GM12878 (cell line): ENCODE results near the gene RNF41. TPM values are rescaled to one million over a fixed set of nuclear protein-coding genes. Genes with fewer than 3 reads are reported as not detected.

Experiments
- ATAC-seq: fragments of 200-7000 bp; cut with Tn5 transposase; 3 replicates; pipeline ENCODE4 v1.9.1; 2020; ENCODE audit warnings: mild to moderate bottlenecking, moderate library complexity
- BruUV-seq: library from RNA; stranded (reverse); fragments of 400-500 nt; replicated peaks from 2 replicates; lab custom pipeline; 2021; lab: Mats Ljungman, UMichigan
- CTCF ChIA-PET: fragments of 300-600 bp; sonication (Branson Sonifier 250); formaldehyde crosslinking; extraction: SDS; loops from one replicate; lab custom pipeline; 2021; ENCODE audit warnings: inconsistent platforms; lab: Yijun Ruan, JAX
- POLR2A ChIA-PET: fragments of 350-600 bp; formaldehyde crosslinking; extraction: SDS; loops from one replicate; lab custom pipeline; 2021; ENCODE audit warnings: inconsistent platforms; lab: Charles Lee
- RAD21 ChIA-PET: fragments of 300-600 bp; sonication (Branson Sonifier 250); formaldehyde crosslinking; loops from one replicate; lab custom pipeline; 2023; ENCODE audit warnings: antibody characterized with exemption; ENCODE audit not compliant: unreplicated experiment; lab: Charles Lee
- SMC1A ChIA-PET: fragments of 300-600 bp; sonication (Branson Sonifier 250); formaldehyde crosslinking; loops from one replicate; lab custom pipeline; 2023; ENCODE audit not compliant: unreplicated experiment, uncharacterized antibody; lab: Charles Lee
- DNase-seq: peaks from one replicate; pipeline ENCODE4 v3.0.0-alpha.2; 2011; ENCODE audit warnings: low read depth, low spot score
- FAIRE-seq: peaks from 3 replicates; lab custom pipeline; 2011; peaks lifted over from hg19 to GRCh38; lab: Jason Lieb, UNC
- H2AFZ ChIP-seq: 2 replicates; pipeline ENCODE4 v1.6.0; 2011; ENCODE audit warnings: low read depth, low read length, control low read depth; ENCODE audit not compliant: control insufficient read depth
- H3K27ac ChIP-seq: 2 replicates; pipeline ENCODE4 v1.5.1; 2011; ENCODE audit warnings: control low read depth; ENCODE audit not compliant: control insufficient read depth, insufficient read depth
- H3K27me3 ChIP-seq, 2 experiments: replicated peaks in 1 of 2; 2 replicates each; pipeline versions ENCODE4 v1.6.0 to v1.6.1; 2011; ENCODE audit warnings: low read length in 1 of 2; ENCODE audit not compliant: control insufficient read depth in 2 of 2, insufficient read depth in 2 of 2
- H3K36me3 ChIP-seq, 2 experiments: 2 replicates each; pipeline ENCODE4 v1.5.1; 2011; ENCODE audit warnings: low read length in 1 of 2; ENCODE audit not compliant: control insufficient read depth in 2 of 2, insufficient read depth in 2 of 2
- H3K4me1 ChIP-seq: 2 replicates; pipeline ENCODE4 v1.6.1; 2011; ENCODE audit warnings: mild to moderate bottlenecking, low read length, moderate library complexity, mixed read lengths; ENCODE audit not compliant: control insufficient read depth, insufficient read depth
- H3K4me2 ChIP-seq: 2 replicates; pipeline ENCODE4 v1.6.0; 2011; ENCODE audit warnings: control low read depth; ENCODE audit not compliant: control insufficient read depth, insufficient read depth
- H3K4me3 ChIP-seq: fragments of 200-600 bp; sonication (generic); 2 replicates; pipeline ENCODE4 v1.5.1; 2016
- H3K79me2 ChIP-seq: 2 replicates; pipeline ENCODE4 v1.6.0; 2011; ENCODE audit warnings: low read length; ENCODE audit not compliant: control insufficient read depth, insufficient read depth
- H3K9ac ChIP-seq: 2 replicates; pipeline ENCODE4 v1.8.0; 2011; ENCODE audit warnings: low read length, control low read depth, mixed read lengths; ENCODE audit not compliant: control insufficient read depth, insufficient read depth
- H3K9me3 ChIP-seq: replicated peaks from 3 replicates; pipeline ENCODE4 v1.5.1; 2011; ENCODE audit warnings: mild to moderate bottlenecking, low read length; ENCODE audit not compliant: control insufficient read depth, insufficient read depth
- H4K20me1 ChIP-seq: 2 replicates; pipeline ENCODE4 v1.6.0; 2011; ENCODE audit not compliant: control insufficient read depth, insufficient read depth
- BACH1 ChIP-seq: fragments of 450-650 bp; IDR thresholded peaks from 2 replicates; pipeline ENCODE4 v1.6.1; 2017; ENCODE audit warnings: mild to moderate bottlenecking, borderline replicate concordance
- BCL11A ChIP-seq: IDR thresholded peaks from 2 replicates; pipeline ENCODE4 v1.6.1; 2011; ENCODE audit warnings: low read depth, low read length
- BRCA1 ChIP-seq: IDR thresholded peaks from 2 replicates; pipeline ENCODE4 v1.6.1; 2011; ENCODE audit warnings: low read depth, low read length, improper control_type of control experiment
- DPF2 ChIP-seq: fragments of 450-650 bp; IDR thresholded peaks from 2 replicates; pipeline ENCODE4 v1.6.1; 2017; ENCODE audit warnings: mild to moderate bottlenecking
- ETV6 ChIP-seq, 2 experiments: fragments of 450-650 bp in 1 of 2; IDR thresholded peaks in 1 of 2; conservative IDR thresholded peaks in 1 of 2; 2 replicates each; pipeline ENCODE4 v1.6.1; 2014; ENCODE audit warnings: antibody characterized with exemption in 1 of 2, borderline replicate concordance in 1 of 2, low read depth in 1 of 2, mild to moderate bottlenecking in 1 of 2, moderate library complexity in 1 of 2
- GATAD2B ChIP-seq: fragments of 450-650 bp; conservative IDR thresholded peaks from 2 replicates; pipeline ENCODE4 v1.6.1; 2017; ENCODE audit warnings: low read depth, mild to moderate bottlenecking, moderate library complexity
- HCFC1 ChIP-seq: fragments of 150-350 bp; IDR thresholded peaks from 2 replicates; pipeline ENCODE4 v1.6.1; 2014; ENCODE audit warnings: low read length
- HDAC2 ChIP-seq: fragments of 200-600 bp; sonication (generic); IDR thresholded peaks from 2 replicates; pipeline ENCODE4 v1.6.1; 2017
- IKZF1 ChIP-seq: fragments of 450-650 bp; conservative IDR thresholded peaks from 2 replicates; pipeline ENCODE4 v1.6.1; 2017; ENCODE audit warnings: antibody characterized with exemption, mild to moderate bottlenecking
- IKZF2 ChIP-seq, 2 experiments: fragments of 450-650 bp; IDR thresholded peaks; 2 replicates each; pipeline ENCODE4 v1.6.1; 2017; ENCODE audit warnings: mild to moderate bottlenecking in 2 of 2, moderate library complexity in 2 of 2
- JUNB ChIP-seq: IDR thresholded peaks from 2 replicates; pipeline ENCODE4 v1.6.1; 2016; ENCODE audit warnings: antibody characterized with exemption, mild to moderate bottlenecking
- MYB ChIP-seq: fragments of 150-350 bp; IDR thresholded peaks from 2 replicates; pipeline ENCODE4 v1.6.1; 2014; ENCODE audit warnings: mild to moderate bottlenecking, low read depth, low read length, borderline replicate concordance
- NR2F1 ChIP-seq: fragments of 450-650 bp; conservative IDR thresholded peaks from 2 replicates; pipeline ENCODE4 v1.6.1; 2017; ENCODE audit warnings: mild to moderate bottlenecking
- PAX5 ChIP-seq: IDR thresholded peaks from 2 replicates; pipeline ENCODE4 v1.6.1; 2011; ENCODE audit warnings: low read depth, low read length, borderline replicate concordance
- PAX8 ChIP-seq: fragments of 450-650 bp; IDR thresholded peaks from 2 replicates; pipeline ENCODE4 v1.6.1; 2017; ENCODE audit warnings: mild to moderate bottlenecking, moderate library complexity
- SIN3A ChIP-seq: IDR thresholded peaks from 2 replicates; pipeline ENCODE4 v1.6.1; 2012; ENCODE audit warnings: low read depth, low read length, improper control_type of control experiment
- SP1 ChIP-seq: IDR thresholded peaks from one replicate; pipeline ENCODE4 v1.6.1; 2011; ENCODE audit warnings: low read depth, low read length
- ZBTB40 ChIP-seq: fragments of 450-650 bp; IDR thresholded peaks from 2 replicates; pipeline ENCODE4 v1.6.1; 2016; ENCODE audit warnings: mild to moderate bottlenecking, moderate library complexity, borderline replicate concordance
- WGBS: methylation state at CpG from one replicate; pipeline ENCODE4 v1.1.6; 2016; ENCODE audit warnings: low lambda C conversion rate; ENCODE audit not compliant: insufficient replicate concordance, insufficient coverage; ENCODE audit errors: missing lambda C conversion rate; 5-methylcytosine and 5-hydroxymethylcytosine counted together
- in situ Hi-C: fragments of 300-500 bp; cut with MboI; formaldehyde crosslinking; loops from 9 replicates; pipeline ENCODE4 v1.14.3; 2018; ENCODE audit warnings: mixed read lengths
- intact Hi-C: fragments of 100-400 bp; cut with micrococcal nuclease; formaldehyde crosslinking; loops from one replicate; pipeline ENCODE4 v1.14.2; 2022; ENCODE audit not compliant: unreplicated experiment
- polyA plus RNA-seq, 11 experiments: library from polyadenylated mRNA; depleted of rRNA in 4 of 11; unstranded in 6 of 11; stranded (reverse) in 5 of 11; fragments of >200 nt; fragmentation: Nextera tagmentation in 4 of 11; fragmentation: Illumina TruSeq in 1 of 11; extraction: Ambion mirVana in 4 of 11; extraction: Trizol in 1 of 11; gene quantifications; 1 replicate in 1 of 11; 2 replicates in 10 of 11; pipeline versions ENCODE4 v1.2.1 to v1.2.3, GENCODE V29; 2011 to 2016; ENCODE audit warnings: inconsistent platforms in 2 of 11, missing spikeins in 2 of 11, low read depth in 1 of 11
- total RNA-seq, 4 experiments: library from RNA; depleted of rRNA in 3 of 4; stranded (reverse); fragments of >200 nt in 3 of 4; fragmentation: Illumina TruSeq in 1 of 4; extraction: Trizol in 1 of 4; gene quantifications; 2 replicates each; pipeline versions ENCODE4 v1.2.1 to v1.2.3, GENCODE V29; 2013 to 2021

Gene RNF41
- total and polyA plus RNA-seq, 10 of the 15 experiments (the other 5 are each of a cell fraction or from before 2014, with no cell fraction given): 11.1 to 47.8 (median 30.6) TPM

- CTCF ChIA-PET: interaction anchor here (0.9 to 1.8 kb wide), 2 partner anchors 25 to 47 kb away, joined by 3 to 4 read pairs; no protein-coding TSS in a partner anchor
- Histone ChIP-seq H3K9ac (no peak overlapping the region), H2AFZ (no peak overlapping the region), H3K4me2 (no peak overlapping the region), H3K27ac (no peak overlapping the region), H3K27me3 (no peaks in the 10 kb centered on the region), H3K4me3 (no peak overlapping the region), H3K9me3 (no peaks in the 10 kb centered on the region), H3K4me1 (peaks cover 7% of the 10 kb centered on the region), H3K36me3 (peaks cover 18 to 22% of the 10 kb centered on the region in 2 experiments), H4K20me1 (no peaks in the 10 kb centered on the region), H3K79me2 (peaks cover 6% of the 10 kb centered on the region)
- TF ChIP-seq ZBTB40 (no peak), JUNB (no peak), HCFC1 (no peak), BACH1 (no peak), BRCA1 (no peak), SP1 (no peak), MYB (no peak), DPF2 (no peak), BCL11A (no peak), PAX8 (no peak), NR2F1 (no peak), HDAC2 (no peak), IKZF2 (IDR thresholded peaks at IDR 0.05) (no peak), PAX5 (no peak), GATAD2B (no peak), IKZF1 (no peak), SIN3A (no peak), ETV6 (conservative IDR thresholded peaks at IDR 0.05 in 1 of 2, IDR thresholded peaks at IDR 0.05 in 1 of 2; ENCODE audit: borderline replicate concordance in 1 of 2, low read depth in 1 of 2) (no peak)
- no TSS peak for BruUV-seq
- POLR2A ChIA-PET: interaction anchor here (0.6 to 1.6 kb wide), 2 partner anchors 32 to 105 kb away, joined by 3 to 4 read pairs; no protein-coding TSS in a partner anchor
- FAIRE-seq (no peak), ATAC-seq (no peak), DNase-seq (no peak)
- in situ Hi-C loops (no loop called here), intact Hi-C loops (no loop called here)
- RAD21 ChIA-PET: no interaction called here
- 97% methylated on average over 3 of the region's 3 CpGs for WGBS
- SMC1A ChIA-PET: no interaction called here
Measured at GRCh38 chr12:56252649-56253048, 30.9 kb upstream of the RNF41 start.
